Muscle layer of duodenum (tissue), 2 donors: ENCODE measurements around the gene USP48.

Experiments used
- H3K27ac ChIP-seq: one replicate; pipeline ENCODE4 v1.7.0; 2013; ENCODE audit warnings: mild to moderate bottlenecking, low read length
- H3K27me3 ChIP-seq: one replicate; pipeline ENCODE4 v1.7.0; 2013; ENCODE audit warnings: low read depth, mild to moderate bottlenecking, control low read depth, low read length
- H3K36me3 ChIP-seq, 2 donors: one replicate each; pipeline ENCODE4 v1.7.0; 2013; ENCODE audit warnings: low read length in 2 of 2, control low read depth in 1 of 2, mild to moderate bottlenecking in 1 of 2; ENCODE audit not compliant: insufficient read depth in 2 of 2, control insufficient read depth in 1 of 2
- H3K4me1 ChIP-seq, 2 donors: one replicate each; pipeline ENCODE4 v1.7.0; 2013; ENCODE audit warnings: low read length in 2 of 2, mild to moderate bottlenecking in 2 of 2, control low read depth in 1 of 2, moderate library complexity in 1 of 2; ENCODE audit not compliant: insufficient read depth in 2 of 2, control insufficient read depth in 1 of 2
- H3K4me3 ChIP-seq, 2 donors: one replicate each; pipeline ENCODE4 v1.7.0; 2013; ENCODE audit warnings: low read length in 2 of 2, low read depth in 1 of 2, mild to moderate bottlenecking in 1 of 2
- H3K9me3 ChIP-seq, 2 donors: one replicate each; pipeline ENCODE4 v1.7.0; 2013; ENCODE audit warnings: low read length in 2 of 2, control low read depth in 1 of 2, mild to moderate bottlenecking in 1 of 2; ENCODE audit not compliant: control insufficient read depth in 1 of 2
- donor health status: healthy.

The USP48 gene

GRCh38 chr1:21665711-21666575 lies 117.0 kb downstream of the USP48 start:
- Histone ChIP-seq H3K27me3 (peaks cover 37% of the 10 kb centered on the region), H3K4me1 (peaks cover 0 to 15% of the 10 kb centered on the region in 2 donors), H3K36me3 (no peaks in the 10 kb centered on the region), H3K9me3 (no peaks in the 10 kb centered on the region), H3K4me3 (no peak overlapping the region), H3K27ac (no peak overlapping the region)

- Histone ChIP-seq H3K27ac (no peak overlapping the region), H3K4me3 (no peak overlapping the region), H3K36me3 (no peaks in the 10 kb centered on the region), H3K9me3 (no peaks in the 10 kb centered on the region), H3K27me3 (peaks cover 32% of the 10 kb centered on the region), H3K4me1 (peaks cover 0 to 15% of the 10 kb centered on the region in 2 donors)
These were observed 118.0 kb downstream of the USP48 start for GRCh38 chr1:21664806-21665588.

DNA sequence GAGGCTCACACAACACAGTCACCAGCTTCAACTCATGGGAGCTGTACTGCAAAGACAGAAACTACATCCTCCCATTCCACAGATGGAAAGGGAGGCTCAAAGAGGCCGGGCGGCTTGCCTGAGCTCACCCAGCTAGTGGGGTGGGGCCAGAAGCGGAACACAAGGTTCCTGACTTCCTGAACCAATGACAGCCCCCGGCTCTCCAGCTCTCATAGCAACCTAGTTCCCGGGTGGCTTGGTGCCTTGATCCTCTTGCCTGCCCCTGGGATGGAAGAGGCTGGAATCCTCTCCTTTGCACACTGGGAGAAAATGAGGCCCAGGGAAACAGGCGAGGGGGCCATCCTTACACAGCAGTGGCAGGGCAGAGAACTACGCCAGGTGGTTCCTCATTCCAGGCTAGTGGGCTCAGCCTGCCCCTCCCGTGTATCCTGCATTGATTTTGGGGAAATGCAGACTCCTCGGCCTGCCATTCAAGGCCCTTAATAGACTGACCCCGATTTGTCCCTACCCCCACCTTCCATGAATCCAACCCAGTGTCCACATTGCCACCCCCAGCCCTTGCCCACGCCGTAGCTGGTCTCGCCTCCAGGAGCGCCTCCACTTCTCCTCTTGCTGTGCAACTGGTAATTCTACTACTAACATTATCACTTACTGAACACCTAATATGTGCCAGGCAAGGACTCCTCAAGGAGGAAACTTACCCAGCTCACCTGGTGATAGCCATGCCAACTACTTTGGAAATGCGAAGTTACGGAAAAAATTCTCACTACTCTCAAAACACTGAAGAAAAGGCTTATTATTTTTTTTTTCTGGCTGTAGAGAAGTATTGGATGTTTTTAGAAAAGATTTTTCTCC lies 118.8 kb downstream of the USP48 start:
- H3K36me3 ChIP-seq = no peaks in the 10 kb centered on the region
- no peak overlapping the region for H3K27ac ChIP-seq
- H3K4me1 ChIP-seq = peaks cover 0 to 11% of the 10 kb centered on the region in 2 donors
- H3K4me3 ChIP-seq = no peak overlapping the region
- no peaks in the 10 kb centered on the region for H3K9me3 ChIP-seq
- H3K27me3 ChIP-seq = peaks cover 31% of the 10 kb centered on the region

DNA sequence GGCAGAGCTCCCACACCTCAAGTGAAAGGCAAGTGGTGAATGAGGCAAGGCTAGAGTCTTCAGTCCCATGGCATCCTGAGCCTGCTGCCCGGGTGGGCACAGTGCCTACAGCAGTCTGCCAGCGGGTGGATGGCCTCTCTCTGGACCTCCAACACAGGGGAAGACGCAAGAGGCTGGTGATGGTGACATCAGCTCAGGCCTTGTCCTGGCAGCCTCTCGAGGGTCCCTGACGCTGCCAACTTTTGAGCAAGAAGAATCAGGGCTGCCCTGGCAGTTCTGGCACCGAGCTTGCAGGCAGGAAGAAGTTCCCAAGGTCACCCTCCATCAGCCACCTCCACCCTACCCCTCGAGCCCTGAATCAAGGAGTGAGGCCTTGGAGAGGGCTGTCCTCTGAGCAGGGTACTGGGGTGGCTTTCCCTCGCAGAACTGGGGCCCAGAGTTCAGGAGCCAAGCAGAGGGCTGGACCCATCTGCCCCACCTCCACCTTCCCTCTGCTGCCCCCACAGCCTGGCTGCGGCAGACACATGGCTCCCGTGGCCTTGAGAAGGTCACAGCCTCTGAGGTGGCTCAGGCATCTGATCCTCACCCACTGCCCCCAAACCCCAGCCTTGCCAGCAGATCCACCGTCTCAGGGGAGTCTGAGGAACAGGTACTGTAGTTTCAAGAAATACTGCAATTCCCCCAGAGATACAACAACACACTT lies 119.5 kb downstream of the USP48 start:
- no peak overlapping the region for H3K27ac ChIP-seq
- H3K36me3 ChIP-seq = no peaks in the 10 kb centered on the region
- peaks cover 25% of the 10 kb centered on the region for H3K27me3 ChIP-seq
- no peaks in the 10 kb centered on the region for H3K9me3 ChIP-seq
- peaks cover 0 to 4% of the 10 kb centered on the region in 2 donors for H3K4me1 ChIP-seq
- no peak overlapping the region for H3K4me3 ChIP-seq

DNA sequence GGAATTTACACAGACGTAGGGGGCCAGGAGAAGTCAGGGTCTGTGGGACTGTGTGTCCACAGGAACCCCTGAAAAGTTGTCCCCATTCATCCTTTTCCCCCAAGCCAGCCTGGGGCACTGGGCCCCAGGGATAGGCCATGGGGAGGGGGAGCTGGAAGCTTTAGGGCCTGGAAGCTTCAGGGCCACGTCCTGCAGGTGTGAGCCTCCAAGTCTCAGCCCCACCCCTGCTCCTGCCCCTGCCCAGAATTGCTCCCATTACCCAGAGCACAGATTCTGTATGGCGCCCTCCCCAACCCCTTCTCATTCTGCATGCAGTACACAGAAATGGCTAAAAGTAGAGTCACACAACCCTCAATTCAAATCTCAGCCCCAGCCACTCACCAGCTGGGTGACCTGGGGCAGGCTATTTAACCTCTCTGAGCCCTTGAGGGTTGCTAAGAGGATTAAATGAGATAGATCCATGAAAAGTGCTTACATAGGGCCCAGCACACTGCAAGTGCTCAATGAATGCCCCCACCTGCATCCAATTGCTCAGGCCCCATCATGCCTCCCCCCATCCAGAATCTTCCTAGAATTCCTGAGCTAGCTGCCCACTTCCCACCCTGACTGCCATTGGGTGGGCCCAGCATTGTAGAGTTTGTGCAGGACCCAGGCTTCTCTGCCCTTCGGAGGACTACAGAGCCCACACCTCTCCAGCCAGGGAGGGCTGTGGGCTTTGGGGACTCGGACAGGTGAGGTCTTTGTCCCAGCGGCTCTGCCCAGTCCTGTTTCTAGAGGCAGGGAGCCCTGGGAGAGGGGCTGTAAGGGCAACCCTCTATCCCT lies 120.3 kb downstream of the USP48 start:
- peaks cover 18% of the 10 kb centered on the region for H3K27me3 ChIP-seq
- H3K27ac ChIP-seq = no peak overlapping the region
- H3K4me1 ChIP-seq = peaks cover 0 to 4% of the 10 kb centered on the region in 2 donors
- no peak overlapping the region for H3K4me3 ChIP-seq
- H3K9me3 ChIP-seq = no peaks in the 10 kb centered on the region
- H3K36me3 ChIP-seq = no peaks in the 10 kb centered on the region

GRCh38 chr1:21661886-21662285 lies 121.1 kb downstream of the USP48 start:
- Histone ChIP-seq H3K27ac (no peak overlapping the region), H3K4me3 (no peak overlapping the region), H3K27me3 (peaks cover 12% of the 10 kb centered on the region), H3K4me1 (peaks cover 0 to 4% of the 10 kb centered on the region in 2 donors), H3K9me3 (no peaks in the 10 kb centered on the region), H3K36me3 (no peaks in the 10 kb centered on the region)

DNA sequence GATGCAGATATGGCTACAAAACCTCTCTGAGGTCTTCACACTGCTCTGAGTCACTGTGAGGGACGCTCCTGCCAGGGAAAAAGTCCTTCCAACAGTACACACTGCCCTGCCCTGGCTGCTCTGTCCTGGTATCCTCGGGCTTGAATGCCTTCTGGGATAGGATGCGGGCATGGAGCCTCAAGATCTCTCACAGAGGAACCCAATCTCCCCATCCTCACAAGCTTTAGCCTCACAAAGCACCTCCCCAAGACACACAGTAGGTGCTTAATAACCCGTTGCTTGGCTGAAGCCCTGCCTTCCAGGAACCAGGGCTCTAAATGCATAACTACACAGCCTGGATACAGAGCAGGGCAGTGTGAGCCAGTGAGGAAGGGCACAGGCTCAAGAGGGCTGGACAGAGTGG lies 123.0 kb downstream of the USP48 start:
- Histone ChIP-seq H3K27me3 (peaks cover 6% of the 10 kb centered on the region), H3K4me3 (no peak overlapping the region), H3K27ac (no peak overlapping the region), H3K36me3 (no peaks in the 10 kb centered on the region), H3K9me3 (no peaks in the 10 kb centered on the region), H3K4me1 (peaks cover 0 to 4% of the 10 kb centered on the region in 2 donors)

GRCh38 chr1:21659099-21659923 lies 123.6 kb downstream of the USP48 start:
- Histone ChIP-seq H3K36me3 (no peaks in the 10 kb centered on the region), H3K27me3 (peaks cover 6% of the 10 kb centered on the region), H3K4me3 (no peak overlapping the region), H3K4me1 (peaks cover 0 to 4% of the 10 kb centered on the region in 2 donors), H3K9me3 (no peaks in the 10 kb centered on the region), H3K27ac (no peak overlapping the region)

GRCh38 chr1:21657456-21658190 lies 125.3 kb downstream of the USP48 start:
- Histone ChIP-seq H3K4me1 (peaks cover 0 to 4% of the 10 kb centered on the region in 2 donors), H3K27ac (no peak overlapping the region), H3K9me3 (no peaks in the 10 kb centered on the region), H3K4me3 (no peak overlapping the region), H3K36me3 (no peaks in the 10 kb centered on the region), H3K27me3 (peaks cover 6% of the 10 kb centered on the region)
